ENCODE results near the gene TRAPPC2L. TPM values are rescaled to one million over a fixed set of nuclear protein-coding genes. Genes with fewer than 3 reads are reported as not detected.
A peak's percentile ranks its signal among the peaks of the same experiment; 100 is the strongest.

The TRAPPC2L gene
- total and polyA plus RNA-seq, 2 donors from 2014 or later, result 48.3 to 155 TPM

GRCh38 chr16:88817785-88818574 lies 38.9 kb upstream of the TRAPPC2L start:
- no peak overlapping the region for H3K4me3 ChIP-seq (ENCODE audit: low read length in 3 of 3)
- peaks cover 0 to under 1% (median 0%) of the 10 kb centered on the region in 3 donors for H3K36me3 ChIP-seq (ENCODE audit: control insufficient read depth in 2 of 3, insufficient read depth in 3 of 3, low read length in 3 of 3)
- H3K9me3 ChIP-seq (ENCODE audit: control insufficient read depth in 2 of 3, insufficient read depth in 1 of 3, low read length in 3 of 3), result no peaks in the 10 kb centered on the region
- no peaks in the 10 kb centered on the region for H3K27me3 ChIP-seq (ENCODE audit: control insufficient read depth, insufficient read depth, low read length)
- no peak for TF ChIP-seq CTCF (IDR thresholded peaks at IDR 0.05; ENCODE audit: borderline replicate concordance, extremely low read depth, insufficient read depth)
- H3K27ac ChIP-seq (ENCODE audit: low read depth in 2 of 2, low read length in 2 of 2), result no peak overlapping the region
- no peak overlapping the region for H3K9ac ChIP-seq (ENCODE audit: low read length in 3 of 3)
- FAIRE-seq (no peak), DNase-seq (peak in 1 of 5 donors; percentile 22)
- H3K4me1 ChIP-seq (ENCODE audit: control insufficient read depth in 2 of 3, insufficient read depth in 2 of 3, low read depth in 1 of 3, low read length in 3 of 3), result peaks cover 0 to 2% (median 0%) of the 10 kb centered on the region in 3 donors
- intact Hi-C loops (cut with DNase I), result no loop called here

- DNase-seq (peak in 2 of 5 donors; percentile 35 to 46), FAIRE-seq (no peak)
- intact Hi-C loops (cut with DNase I), result no loop called here
- Histone ChIP-seq H3K4me1 (ENCODE audit: control insufficient read depth in 2 of 3, insufficient read depth in 2 of 3, low read depth in 1 of 3, low read length in 3 of 3) (peaks cover 0 to 2% (median 0%) of the 10 kb centered on the region in 3 donors), H3K36me3 (ENCODE audit: control insufficient read depth in 2 of 3, insufficient read depth in 3 of 3, low read length in 3 of 3) (peaks cover 0 to 2% (median 0%) of the 10 kb centered on the region in 3 donors), H3K4me3 (ENCODE audit: low read length in 3 of 3) (no peak overlapping the region), H3K9me3 (ENCODE audit: control insufficient read depth in 2 of 3, insufficient read depth in 1 of 3, low read length in 3 of 3) (no peaks in the 10 kb centered on the region), H3K9ac (ENCODE audit: low read length in 3 of 3) (no peak overlapping the region), H3K27ac (ENCODE audit: low read depth in 2 of 2, low read length in 2 of 2) (no peak overlapping the region), H3K27me3 (ENCODE audit: control insufficient read depth, insufficient read depth, low read length) (no peaks in the 10 kb centered on the region)
- TF ChIP-seq CTCF (IDR thresholded peaks at IDR 0.05; ENCODE audit: borderline replicate concordance, extremely low read depth, insufficient read depth), result no peak
These were observed 38.4 kb upstream of the TRAPPC2L start for GRCh38 chr16:88818575-88818874.

GRCh38 chr16:88819126-88819525 lies 37.8 kb upstream of the TRAPPC2L start:
- no peaks in the 10 kb centered on the region for H3K27me3 ChIP-seq (ENCODE audit: control insufficient read depth, insufficient read depth, low read length)
- no peak for TF ChIP-seq CTCF (IDR thresholded peaks at IDR 0.05; ENCODE audit: borderline replicate concordance, extremely low read depth, insufficient read depth)
- no peak overlapping the region for H3K27ac ChIP-seq (ENCODE audit: low read depth in 2 of 2, low read length in 2 of 2)
- intact Hi-C loops (cut with DNase I), result no loop called here
- H3K4me3 ChIP-seq (ENCODE audit: low read length in 3 of 3), result no peak overlapping the region
- peaks cover 0 to 2% (median 0%) of the 10 kb centered on the region in 3 donors for H3K36me3 ChIP-seq (ENCODE audit: control insufficient read depth in 2 of 3, insufficient read depth in 3 of 3, low read length in 3 of 3)
- H3K9me3 ChIP-seq (ENCODE audit: control insufficient read depth in 2 of 3, insufficient read depth in 1 of 3, low read length in 3 of 3), result no peaks in the 10 kb centered on the region
- no peak for FAIRE-seq
- peaks cover 0 to 2% (median 0%) of the 10 kb centered on the region in 3 donors for H3K4me1 ChIP-seq (ENCODE audit: control insufficient read depth in 2 of 3, insufficient read depth in 2 of 3, low read depth in 1 of 3, low read length in 3 of 3)
- DNase-seq, result no peak
- no peak overlapping the region for H3K9ac ChIP-seq (ENCODE audit: low read length in 3 of 3)
